ENCODE results near the gene ECEL1.

ECEL1 gene

DNA sequence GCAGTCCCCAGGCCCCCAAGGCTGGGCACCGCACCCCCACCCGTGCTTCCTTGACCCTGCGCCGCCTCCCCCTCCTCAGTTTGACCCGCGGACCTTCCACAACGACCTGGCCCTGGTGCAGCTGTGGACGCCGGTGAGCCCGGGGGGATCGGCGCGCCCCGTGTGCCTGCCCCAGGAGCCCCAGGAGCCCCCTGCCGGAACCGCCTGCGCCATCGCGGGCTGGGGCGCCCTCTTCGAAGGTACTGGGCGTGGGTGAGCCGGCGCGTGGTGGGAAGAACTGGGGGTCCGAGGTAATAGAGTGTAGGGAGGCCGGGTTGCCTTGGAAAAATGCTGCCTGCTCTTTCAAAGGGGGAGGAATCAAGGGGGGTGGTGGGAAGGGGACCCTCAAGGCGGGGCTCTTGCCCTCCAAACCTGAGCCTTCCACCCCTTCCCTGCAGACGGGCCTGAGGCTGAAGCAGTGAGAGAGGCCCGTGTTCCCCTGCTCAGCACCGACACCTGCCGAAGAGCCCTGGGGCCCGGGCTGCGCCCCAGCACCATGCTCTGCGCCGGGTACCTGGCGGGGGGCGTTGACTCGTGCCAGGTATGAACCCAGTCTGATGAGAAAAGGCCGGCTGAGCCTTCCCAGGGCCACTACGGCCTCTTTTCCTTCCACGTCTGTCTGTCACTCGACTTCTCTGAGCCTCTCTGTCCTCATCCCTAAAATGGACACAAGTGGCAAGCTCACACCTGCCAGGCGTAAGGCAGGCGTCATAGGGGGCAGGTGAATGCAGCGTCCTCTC, 35.2 kb upstream of the ECEL1 start:
- no peak for DNase-seq (ENCODE audit: low spot score)

DNA sequence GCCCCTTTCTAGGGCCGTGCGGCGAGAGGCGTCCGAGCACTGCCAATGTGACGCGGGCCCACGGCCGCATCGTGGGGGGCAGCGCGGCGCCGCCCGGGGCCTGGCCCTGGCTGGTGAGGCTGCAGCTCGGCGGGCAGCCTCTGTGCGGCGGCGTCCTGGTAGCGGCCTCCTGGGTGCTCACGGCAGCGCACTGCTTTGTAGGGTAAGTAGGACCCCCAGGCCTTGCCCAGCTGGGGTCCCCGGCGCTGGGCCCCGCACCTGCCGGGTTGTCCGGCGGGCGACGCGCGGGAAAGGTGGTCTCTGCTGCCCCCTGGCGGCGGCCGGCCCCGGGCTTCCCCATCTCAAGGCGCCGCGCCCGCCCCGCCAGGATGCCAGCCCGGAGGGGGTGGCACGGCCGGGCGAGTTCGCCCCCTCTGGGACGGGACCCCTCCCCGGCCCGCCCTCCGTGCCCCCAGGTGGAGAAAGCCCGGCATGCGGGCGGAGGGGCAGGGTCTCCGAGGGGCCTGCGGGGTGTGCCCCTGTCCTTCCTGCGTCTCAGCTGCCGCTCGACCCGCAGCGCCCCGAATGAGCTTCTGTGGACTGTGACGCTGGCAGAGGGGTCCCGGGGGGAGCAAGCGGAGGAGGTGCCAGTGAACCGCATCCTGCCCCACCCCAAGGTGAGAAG, 34.5 kb upstream of the ECEL1 start:
- DNase-seq (ENCODE audit: low spot score): no peak

- no peak for DNase-seq (ENCODE audit: low spot score)
Observed at GRCh38 chr2:232521098-232521497, 33.5 kb upstream of the ECEL1 start.

DNA sequence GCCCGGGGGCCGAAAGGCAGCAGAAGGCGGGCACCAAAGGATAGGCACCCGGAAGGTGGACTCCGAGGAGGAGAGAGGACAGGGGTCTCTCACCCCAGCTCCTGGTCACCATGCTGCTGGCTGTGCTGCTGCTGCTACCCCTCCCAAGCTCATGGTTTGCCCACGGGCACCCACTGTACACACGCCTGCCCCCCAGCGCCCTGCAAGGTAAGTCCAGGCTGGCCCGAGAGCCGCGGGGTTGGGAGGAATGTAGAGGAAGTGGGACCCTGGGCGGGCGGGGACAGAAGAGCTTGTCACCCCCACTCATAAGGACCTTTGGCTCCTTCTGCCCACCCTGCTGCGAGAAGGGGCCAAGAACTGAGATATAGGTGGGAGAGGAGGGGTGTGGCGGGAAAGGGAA, 32.9 kb upstream of the ECEL1 start:
- no peak for DNase-seq (ENCODE audit: low spot score)

- no peak for DNase-seq (ENCODE audit: low spot score)
Observed at GRCh38 chr2:232519581-232520438, 32.2 kb upstream of the ECEL1 start, which contains the start of gene PRSS56. TSS of gene PRSS56 (plus strand) at chr2:232520388. CDS start at chr2:232520599, 211 bp downstream.

DNA sequence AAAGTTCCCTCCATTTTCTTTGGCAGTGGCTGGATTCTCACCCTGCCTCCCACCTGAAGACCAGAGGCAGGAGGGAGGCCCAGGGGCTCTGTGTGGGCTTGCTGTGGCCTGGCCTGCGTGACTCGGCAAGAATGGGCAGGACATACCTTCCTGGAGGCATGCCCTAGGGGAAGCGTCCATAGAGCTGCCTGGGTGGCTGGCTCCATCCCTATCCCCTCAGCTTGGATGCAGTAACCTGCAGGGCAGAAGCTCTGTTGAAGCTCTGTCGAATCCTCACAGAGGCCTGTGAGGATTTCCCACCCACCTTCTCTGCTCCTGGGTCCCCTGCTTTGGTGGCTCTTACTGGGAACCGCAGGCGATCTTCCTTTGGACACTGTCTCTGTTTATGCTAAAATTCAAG, 31.2 kb upstream of the ECEL1 start:
- DNase-seq (ENCODE audit: low spot score): no peak

GRCh38 chr2:232516551-232516950, 28.9 kb upstream of the ECEL1 start:
- no peak for DNase-seq (ENCODE audit: low spot score)

DNA sequence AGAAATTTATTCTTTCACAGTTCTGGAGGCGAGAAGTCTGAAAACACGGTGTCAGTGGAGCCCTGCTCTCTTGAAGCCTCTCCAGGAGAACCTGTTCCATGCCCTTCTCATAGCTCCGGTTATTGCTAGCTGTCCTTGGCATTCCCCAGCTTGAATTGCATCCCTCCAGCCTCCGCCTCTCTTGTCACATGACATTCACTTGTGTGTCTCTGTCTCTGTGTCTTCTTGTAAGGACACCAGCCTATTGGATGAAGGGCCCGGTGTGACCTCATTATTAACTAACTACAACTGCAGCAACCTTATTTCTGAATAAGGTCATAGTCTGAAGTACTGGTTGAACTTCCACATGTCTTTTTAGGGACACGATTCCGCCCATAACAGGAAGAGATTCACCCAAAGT, 28.0 kb upstream of the ECEL1 start:
- DNase-seq (ENCODE audit: low spot score): no peak

DNA sequence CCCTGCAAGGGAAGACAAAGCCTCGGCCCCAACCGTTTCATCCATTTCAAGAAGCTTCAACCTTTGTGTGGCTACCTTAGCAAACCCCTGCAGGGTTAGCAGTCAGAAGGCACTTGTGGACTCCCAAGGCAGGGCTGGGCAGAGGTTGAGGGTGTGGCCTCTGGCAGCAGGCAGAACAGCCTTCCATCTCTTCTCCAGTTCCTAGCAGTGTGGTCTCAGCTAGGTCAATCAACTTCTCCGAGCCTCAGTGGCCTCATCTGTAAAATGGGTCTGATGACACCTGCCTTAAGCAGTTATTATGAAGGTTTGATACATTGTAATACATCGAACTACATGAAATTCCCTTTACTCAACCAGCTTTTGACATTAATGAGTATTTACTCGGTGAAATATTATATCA, 25.7 kb upstream of the ECEL1 start:
- no peak for DNase-seq (ENCODE audit: low spot score)

GRCh38 chr2:232512602-232513001, 25.0 kb upstream of the ECEL1 start:
- no peak for DNase-seq (ENCODE audit: low spot score)

GRCh38 chr2:232511336-232511890, 23.8 kb upstream of the ECEL1 start:
- no peak for DNase-seq (ENCODE audit: low spot score)

DNA sequence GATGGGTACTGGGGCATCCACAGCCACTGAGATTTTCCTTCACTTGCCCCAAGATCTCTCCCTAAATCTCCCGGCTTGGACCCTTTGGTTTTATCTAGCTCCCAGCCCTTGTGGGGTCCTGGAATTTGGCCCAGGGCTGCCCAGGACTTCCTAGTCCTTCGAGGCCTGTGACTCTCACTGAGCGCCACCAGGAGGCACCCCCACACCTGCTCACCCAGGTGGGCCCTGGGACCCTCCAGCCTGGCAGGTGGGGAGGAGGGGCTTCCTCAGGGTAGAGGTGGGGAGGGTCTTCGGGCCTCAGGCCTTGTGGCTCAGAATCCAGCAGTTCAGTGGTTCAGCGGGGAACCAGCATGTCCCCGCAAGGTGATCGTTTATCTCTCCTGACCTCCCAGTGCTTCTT, 20.6 kb upstream of the ECEL1 start:
- no peak for DNase-seq (ENCODE audit: low spot score)

GRCh38 chr2:232506709-232507108, 19.1 kb upstream of the ECEL1 start:
- DNase-seq (ENCODE audit: low spot score): no peak

DNA sequence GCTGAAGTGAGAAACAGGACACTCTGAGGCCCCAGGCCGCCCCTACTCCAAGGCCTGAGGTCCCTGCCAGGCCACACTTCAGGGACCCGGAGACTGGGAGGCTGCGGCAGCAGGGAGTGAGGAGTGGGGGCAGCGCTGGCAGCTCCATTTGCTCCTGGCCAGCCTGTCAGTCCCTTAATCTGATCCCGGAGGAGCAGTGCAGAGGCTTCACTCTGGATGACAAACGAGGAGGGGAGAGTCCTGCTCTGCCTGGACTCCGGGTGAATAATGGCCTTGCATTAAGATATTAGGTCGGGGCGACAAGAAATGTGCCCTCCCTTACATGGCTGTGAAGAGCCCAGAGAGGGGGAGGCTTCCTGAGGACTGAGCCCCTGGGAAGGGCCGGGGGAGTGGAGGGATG, 18.2 kb upstream of the ECEL1 start:
- DNase-seq (ENCODE audit: low spot score): no peak

GRCh38 chr2:232504438-232504837, 16.8 kb upstream of the ECEL1 start:
- no peak for DNase-seq (ENCODE audit: low spot score)

DNA sequence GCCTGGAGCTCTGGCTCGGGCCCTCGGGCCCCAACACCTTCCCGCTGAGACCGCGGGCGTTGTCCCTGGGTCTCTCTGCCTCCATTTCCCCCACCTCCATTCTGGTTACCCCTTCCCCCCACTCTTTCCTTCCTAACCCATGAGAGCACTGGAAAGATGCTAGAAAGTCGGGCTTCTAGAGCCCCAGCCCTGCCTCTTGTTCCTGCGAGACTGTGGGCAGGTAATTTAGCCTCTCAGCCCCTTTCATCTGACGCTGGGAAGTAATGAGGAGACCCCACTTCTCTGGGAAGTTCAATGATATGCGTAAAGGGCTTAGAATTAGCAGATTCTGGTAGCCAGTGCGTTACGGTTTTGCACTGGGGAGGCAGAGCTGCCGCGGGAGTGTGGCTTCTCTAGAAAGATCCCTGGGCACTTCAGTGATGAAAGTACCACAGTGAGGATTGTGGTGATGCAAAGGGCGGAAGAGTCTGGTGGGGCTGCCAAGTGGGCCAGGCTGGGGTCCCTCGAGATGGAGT, 16.2 kb upstream of the ECEL1 start:
- DNase-seq (ENCODE audit: low spot score): no peak

DNA sequence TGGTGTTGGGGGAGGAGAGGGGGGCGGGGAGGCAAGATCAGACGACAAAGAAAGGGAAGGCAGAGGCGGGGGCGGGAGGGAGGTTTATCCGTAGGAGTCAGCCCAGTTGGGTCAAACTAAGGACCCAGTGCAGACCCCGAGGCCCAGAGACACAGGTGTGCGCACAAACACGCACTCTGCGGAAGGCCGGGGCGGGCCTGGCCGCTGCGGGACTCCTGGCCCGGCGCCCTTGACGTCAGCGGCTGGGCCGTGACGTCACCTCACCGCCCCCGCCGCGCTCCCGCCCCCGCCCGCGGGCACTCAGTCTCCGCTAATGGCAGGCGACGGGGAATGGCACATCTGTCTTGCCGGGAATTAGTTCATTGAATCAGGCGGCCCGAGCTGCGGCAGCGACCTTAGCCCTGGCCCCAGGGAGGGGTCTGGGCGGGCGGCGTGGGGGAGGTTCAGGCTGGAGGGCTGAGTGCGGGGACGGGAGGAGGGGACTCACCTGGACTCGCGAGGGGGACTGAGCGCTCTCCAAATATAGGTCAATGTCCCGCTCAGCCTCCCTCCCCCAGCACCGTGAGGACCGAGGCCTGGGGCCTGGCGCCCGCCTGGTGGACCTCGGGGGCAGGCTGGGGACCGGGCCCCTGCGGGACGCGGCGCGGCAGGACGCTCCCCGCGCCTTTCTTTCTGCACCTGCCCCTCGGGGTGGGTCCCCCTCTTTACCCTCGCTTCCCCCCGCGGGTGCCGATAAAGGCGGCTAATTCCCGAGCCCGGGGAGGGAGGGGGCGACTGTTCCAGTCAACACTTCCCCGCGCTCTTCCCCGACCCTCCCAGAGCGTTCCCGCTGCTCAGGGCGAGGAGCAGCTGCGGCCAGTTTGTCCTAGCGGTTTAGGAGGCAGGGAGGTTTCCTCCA, 15.5 kb upstream of the ECEL1 start:
- no peak for DNase-seq (ENCODE audit: low spot score)

DNA sequence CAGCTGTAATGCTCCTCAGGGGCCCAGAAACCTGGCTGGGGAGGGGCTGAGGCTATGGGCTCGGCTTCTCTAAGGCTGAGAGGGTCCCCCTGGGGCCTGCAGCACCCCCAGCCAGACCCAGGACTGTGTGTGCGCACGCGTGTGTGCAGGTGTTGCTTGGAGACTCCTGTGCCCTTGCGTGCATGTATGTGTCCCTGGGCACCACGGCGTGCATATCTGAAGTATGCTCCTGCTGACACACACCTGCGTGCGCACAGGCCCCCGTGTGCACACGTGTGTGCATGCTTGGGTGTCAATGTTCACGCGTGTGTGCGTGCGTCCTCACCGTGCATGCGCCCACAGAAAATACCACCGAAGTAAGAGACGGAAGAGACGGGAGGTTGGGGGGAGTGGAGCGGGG, 14.9 kb upstream of the ECEL1 start:
- DNase-seq (ENCODE audit: low spot score): no peak

DNA sequence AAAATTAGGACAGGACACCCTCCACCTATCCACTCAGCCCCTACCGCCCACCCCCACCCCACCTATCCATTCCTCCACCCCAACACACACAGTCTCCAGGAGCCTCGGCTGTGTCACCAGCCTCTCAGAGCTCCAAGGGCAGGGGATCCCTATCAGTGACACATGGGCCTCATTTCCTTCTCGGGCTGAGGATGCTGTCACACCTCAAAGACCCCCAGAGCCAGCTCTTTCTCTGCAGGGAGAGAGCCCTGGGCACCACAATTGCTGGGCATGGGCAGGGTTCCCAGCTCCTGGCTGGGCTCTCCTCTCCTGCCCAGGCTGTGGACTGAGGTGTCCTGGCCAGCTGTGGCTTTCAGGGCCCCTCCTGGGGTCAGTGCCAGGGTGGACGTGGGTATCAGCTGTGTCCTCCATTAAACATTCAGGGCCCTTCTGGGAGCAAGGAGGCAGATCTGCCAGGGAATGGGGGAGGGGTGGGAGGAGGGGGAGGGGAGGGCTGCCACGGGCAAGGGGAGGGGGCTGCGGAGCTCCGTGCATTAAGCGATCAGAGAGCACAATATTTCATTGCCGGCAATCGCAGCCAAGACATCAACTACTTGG, 14.3 kb upstream of the ECEL1 start:
- DNase-seq (ENCODE audit: low spot score): no peak

- no peak for DNase-seq (ENCODE audit: low spot score)
Observed at GRCh38 chr2:232501331-232501771, 13.7 kb upstream of the ECEL1 start.

DNA sequence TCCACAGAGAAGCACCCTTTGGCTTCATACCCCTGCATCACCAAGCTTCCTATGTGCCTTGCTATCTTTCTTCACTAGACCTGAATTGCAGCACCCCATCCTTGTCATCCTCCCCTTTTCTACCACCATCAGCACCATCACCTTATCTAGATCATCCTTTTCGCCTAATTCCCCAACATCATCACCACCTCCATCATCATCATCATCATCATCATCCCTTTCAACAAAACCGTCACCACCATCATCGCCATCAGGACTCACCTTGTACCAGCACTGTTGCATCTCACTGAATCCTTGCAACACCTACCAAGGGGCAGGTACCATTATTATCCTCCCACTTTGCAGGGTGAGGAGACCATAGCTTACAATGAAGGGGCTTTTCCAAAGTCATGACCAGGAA, 10.8 kb upstream of the ECEL1 start:
- DNase-seq (ENCODE audit: low spot score): no peak

Data from kidney capillary endothelial cell (primary cell).